ENCODE data around the gene PSRC1.

DNA sequence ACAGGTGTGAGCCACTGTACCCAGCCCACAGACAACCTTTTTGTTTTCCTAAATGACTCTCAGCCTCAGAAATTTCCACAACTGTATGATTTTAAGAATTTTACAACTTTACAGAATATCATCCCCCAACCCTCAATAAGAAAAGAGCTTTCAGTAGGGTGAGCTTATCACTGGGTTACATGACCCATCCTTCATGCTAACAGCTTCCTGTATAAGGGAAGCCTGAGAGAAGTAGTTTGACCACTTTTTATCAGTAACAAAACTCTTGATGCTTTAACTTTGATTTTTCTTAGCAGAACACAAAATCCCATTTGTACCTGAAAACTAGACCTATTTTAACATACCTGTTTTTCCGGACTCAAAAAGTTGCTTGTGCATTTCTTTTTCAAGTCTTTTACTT lies 33.6 kb upstream of the PSRC1 start:
- TF ChIP-seq, protein P1, sequence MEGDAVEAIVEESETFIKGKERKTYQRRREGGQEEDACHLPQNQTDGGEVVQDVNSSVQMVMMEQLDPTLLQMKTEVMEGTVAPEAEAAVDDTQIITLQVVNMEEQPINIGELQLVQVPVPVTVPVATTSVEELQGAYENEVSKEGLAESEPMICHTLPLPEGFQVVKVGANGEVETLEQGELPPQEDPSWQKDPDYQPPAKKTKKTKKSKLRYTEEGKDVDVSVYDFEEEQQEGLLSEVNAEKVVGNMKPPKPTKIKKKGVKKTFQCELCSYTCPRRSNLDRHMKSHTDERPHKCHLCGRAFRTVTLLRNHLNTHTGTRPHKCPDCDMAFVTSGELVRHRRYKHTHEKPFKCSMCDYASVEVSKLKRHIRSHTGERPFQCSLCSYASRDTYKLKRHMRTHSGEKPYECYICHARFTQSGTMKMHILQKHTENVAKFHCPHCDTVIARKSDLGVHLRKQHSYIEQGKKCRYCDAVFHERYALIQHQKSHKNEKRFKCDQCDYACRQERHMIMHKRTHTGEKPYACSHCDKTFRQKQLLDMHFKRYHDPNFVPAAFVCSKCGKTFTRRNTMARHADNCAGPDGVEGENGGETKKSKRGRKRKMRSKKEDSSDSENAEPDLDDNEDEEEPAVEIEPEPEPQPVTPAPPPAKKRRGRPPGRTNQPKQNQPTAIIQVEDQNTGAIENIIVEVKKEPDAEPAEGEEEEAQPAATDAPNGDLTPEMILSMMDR (IDR thresholded peaks at IDR 0.05; ENCODE audit: extremely low read depth in 1 of 2, insufficient read depth in 1 of 2, low read depth in 1 of 2, low read length in 2 of 2), result no peak
- TF ChIP-seq EZH2 (IDR thresholded peaks at IDR 0.05; ENCODE audit: borderline replicate concordance, low read depth, low read length, severe bottlenecking) (no peak), JUN (IDR thresholded peaks at IDR 0.05; ENCODE audit: borderline replicate concordance, insufficient read depth, insufficient read length, low read depth) (no peak)
- TF ChIP-seq, protein P2, sequence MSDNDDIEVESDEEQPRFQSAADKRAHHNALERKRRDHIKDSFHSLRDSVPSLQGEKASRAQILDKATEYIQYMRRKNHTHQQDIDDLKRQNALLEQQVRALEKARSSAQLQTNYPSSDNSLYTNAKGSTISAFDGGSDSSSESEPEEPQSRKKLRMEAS (IDR thresholded peaks at IDR 0.05; ENCODE audit: insufficient read depth, insufficient read length), result no peak

All from endothelial cell of umbilical vein (primary cell).